HepG2 (cell line): Measurements from ENCODE around the gene EGFLAM. TPM values are rescaled to one million over a fixed set of nuclear protein-coding genes. Genes with fewer than 3 reads are reported as not detected.

Experiments used
- ATAC-seq: fragments of 200-7000 bp; cut with Tn5 transposase; 3 replicates; pipeline ENCODE4 v1.9.1; 2020; ENCODE audit warnings: mild to moderate bottlenecking, moderate library complexity
- BruUV-seq: library from RNA; stranded (reverse); fragments of 400-500 nt; replicated peaks from 2 replicates; lab custom pipeline; 2021; lab: Mats Ljungman, UMichigan
- CTCF ChIA-PET: fragments of 300-600 bp; formaldehyde crosslinking; extraction: SDS; loops from one replicate; lab custom pipeline; 2021; ENCODE audit warnings: low total read pairs, inconsistent platforms, low intra/inter-chr PET ratio; lab: Yijun Ruan, JAX
- POLR2A ChIA-PET: fragments of 350-600 bp; sonication (Branson Sonifier 250); formaldehyde crosslinking; loops from one replicate; lab custom pipeline; 2020; ENCODE audit warnings: antibody characterized with exemption, inconsistent platforms; lab: Yijun Ruan, JAX
- DNase-seq: peaks from one replicate; pipeline ENCODE4 v3.0.0-alpha.2; 2015; ENCODE audit warnings: low spot score
- FAIRE-seq: peaks from 3 replicates; lab custom pipeline; 2011; peaks lifted over from hg19 to GRCh38; lab: Jason Lieb, UNC
- H2AFZ ChIP-seq: one replicate; pipeline ENCODE4 v1.6.1; 2011; ENCODE audit warnings: low read length, inconsistent platforms
- H3K27ac ChIP-seq: fragments of 300-600 bp; 3 replicates; pipeline ENCODE4 v1.8.0; 2011; ENCODE audit warnings: mixed run types, mild to moderate bottlenecking, mixed read lengths, low read length, inconsistent platforms; ENCODE audit not compliant: insufficient read depth; ENCODE audit errors: extremely low read length
- H3K27me3 ChIP-seq, 2 experiments: fragments of 200-600 bp in 1 of 2; 2 replicates in 1 of 2; 3 replicates in 1 of 2; pipeline versions ENCODE4 v1.6.0 to v1.8.0; 2011; ENCODE audit warnings: low read length in 2 of 2, mild to moderate bottlenecking in 2 of 2, moderate library complexity in 2 of 2, inconsistent platforms in 1 of 2; ENCODE audit not compliant: insufficient read depth in 2 of 2, control insufficient read depth in 1 of 2
- H3K36me3 ChIP-seq, 2 experiments: fragments of 200-600 bp in 1 of 2; replicated peaks in 1 of 2; 2 replicates in 1 of 2; 3 replicates in 1 of 2; pipeline versions ENCODE4 v1.5.1 to v1.8.0; 2011; ENCODE audit warnings: low read length in 2 of 2, inconsistent platforms in 1 of 2; ENCODE audit not compliant: insufficient read depth in 2 of 2, control insufficient read depth in 1 of 2
- H3K4me1 ChIP-seq: 2 replicates; pipeline ENCODE4 v1.5.1; 2012; ENCODE audit warnings: low read length, inconsistent platforms; ENCODE audit not compliant: insufficient read depth
- H3K4me2 ChIP-seq: 2 replicates; pipeline ENCODE4 v1.6.0; 2011; ENCODE audit warnings: low read depth, low read length, inconsistent platforms
- H3K4me3 ChIP-seq, 3 experiments: fragments of 200-600 bp in 1 of 3; sonication (generic), shearing (Covaris generic) in 1 of 3; replicated peaks in 1 of 3; 2 replicates each; pipeline ENCODE4 v1.5.1; 2011 to 2016; ENCODE audit warnings: low read length in 3 of 3, inconsistent platforms in 2 of 3, low read depth in 2 of 3, mild to moderate bottlenecking in 2 of 3, control low read depth in 1 of 3, mixed read lengths in 1 of 3; ENCODE audit not compliant: insufficient read depth in 1 of 3
- H3K79me2 ChIP-seq: one replicate; pipeline ENCODE4 v1.6.1; 2011; ENCODE audit warnings: low read length, inconsistent platforms; ENCODE audit not compliant: insufficient read depth
- H3K9ac ChIP-seq: 2 replicates; pipeline ENCODE4 v1.6.0; 2011; ENCODE audit warnings: mild to moderate bottlenecking, low read depth, low read length, inconsistent platforms; ENCODE audit not compliant: insufficient read depth
- H3K9me3 ChIP-seq: 2 replicates; pipeline ENCODE4 v1.5.1; 2012; ENCODE audit warnings: mild to moderate bottlenecking, low read length
- H4K20me1 ChIP-seq: 2 replicates; pipeline ENCODE4 v1.6.0; 2011; ENCODE audit warnings: inconsistent platforms, mild to moderate bottlenecking, low read length, moderate library complexity; ENCODE audit not compliant: insufficient read depth
- ATF7 ChIP-seq, 2 experiments: fragments of 450-650 bp in 1 of 2; sonication (generic) in 1 of 2; formaldehyde crosslinking in 1 of 2; IDR thresholded peaks; 2 replicates each; pipeline versions ENCODE4 v1.4.0 to v1.6.1; 2016 to 2020; ENCODE audit warnings: antibody characterized with exemption in 1 of 2, mild to moderate bottlenecking in 1 of 2, missing genetic modification reagents in 1 of 2
- ELF1 ChIP-seq: sonication (generic); formaldehyde crosslinking; IDR thresholded peaks from 2 replicates; pipeline ENCODE4 v1.4.0; 2020; ENCODE audit warnings: missing genetic modification reagents
- ETV5 ChIP-seq: IDR thresholded peaks from 2 replicates; pipeline ENCODE4 v1.6.1; 2018; ENCODE audit warnings: missing biosample characterization, missing genetic modification reagents, inconsistent platforms, borderline replicate concordance
- MTF1 ChIP-seq: sonication (generic); formaldehyde crosslinking; IDR thresholded peaks from 2 replicates; pipeline ENCODE4 v1.5.0; 2020; ENCODE audit warnings: missing genetic modification reagents
- PBX3 ChIP-seq: sonication (generic); formaldehyde crosslinking; IDR thresholded peaks from 2 replicates; pipeline ENCODE4 v1.8.1; 2023; ENCODE audit warnings: missing genetic modification reagents, inconsistent platforms, borderline replicate concordance
- TGIF2 ChIP-seq: IDR thresholded peaks from 2 replicates; pipeline ENCODE4 v1.6.1; 2016; ENCODE audit warnings: control low read depth, missing compliant biosample characterization
- ZNF180 ChIP-seq: sonication (generic); formaldehyde crosslinking; IDR thresholded peaks from 2 replicates; pipeline ENCODE4 v1.4.0; 2020; ENCODE audit warnings: low read depth, missing genetic modification reagents, borderline replicate concordance
- ZNF460 ChIP-seq: sonication (generic); formaldehyde crosslinking; IDR thresholded peaks from 2 replicates; pipeline ENCODE4 v1.5.1; 2020; ENCODE audit warnings: missing genetic modification reagents, mild to moderate bottlenecking, borderline replicate concordance
- ZNF547 ChIP-seq: sonication (generic); formaldehyde crosslinking; IDR thresholded peaks from 2 replicates; pipeline ENCODE4 v1.5.1; 2020; ENCODE audit warnings: mild to moderate bottlenecking, missing genetic modification reagents
- ZNF816 ChIP-seq: sonication (generic); formaldehyde crosslinking; IDR thresholded peaks from 2 replicates; pipeline ENCODE4 v1.8.0; 2022; ENCODE audit warnings: missing genetic modification reagents, mild to moderate bottlenecking, borderline replicate concordance
- WGBS: methylation state at CpG from one replicate; pipeline ENCODE4 v1.1.6; 2017; ENCODE audit warnings: low lambda C conversion rate; 5-methylcytosine and 5-hydroxymethylcytosine counted together
- in situ Hi-C: cut with HindIII; loops from 2 replicates; pipeline ENCODE4 v1.10.0; 2017; ENCODE audit warnings: low pct_unique_long_range_greater_than_20kb; ENCODE audit not compliant: extremely low pct_ligation_motif_present
- intact Hi-C: fragments of 100-400 bp; cut with micrococcal nuclease; formaldehyde crosslinking; loops from one replicate; pipeline ENCODE4 v1.10.0; 2022; ENCODE audit not compliant: unreplicated experiment
- polyA plus RNA-seq, 8 experiments: library from polyadenylated mRNA; depleted of rRNA in 3 of 8; stranded (reverse) in 7 of 8; unstranded in 1 of 8; fragments of >200 nt; fragmentation: Illumina TruSeq in 4 of 8; extraction: Trizol in 4 of 8; gene quantifications; 2 replicates each; pipeline versions ENCODE4 v1.2.1 to v1.2.3, GENCODE V29; 2011 to 2016; ENCODE audit warnings: low read depth in 4 of 8, missing spikeins in 1 of 8, mixed read lengths in 1 of 8; ENCODE audit not compliant: insufficient read depth in 1 of 8
- total RNA-seq, 5 experiments: library from RNA; depleted of rRNA; stranded (reverse); fragments of >200 nt; fragmentation: Illumina TruSeq; extraction: Trizol; gene quantifications; 2 replicates each; pipeline ENCODE4 v1.2.3, GENCODE V29; 2016; ENCODE audit warnings: low read depth in 1 of 5
- TF ChIP-seq, protein P1 (sequence below): sonication (generic); formaldehyde crosslinking; IDR thresholded peaks from 2 replicates; pipeline ENCODE4 v1.4.0; 2020; ENCODE audit warnings: missing genetic modification reagents, mild to moderate bottlenecking, borderline replicate concordance

EGFLAM gene
- total and polyA plus RNA-seq, 2 of the 13 experiments (the other 11 are each of a cell fraction or from before 2014, with no cell fraction given): not detected

GRCh38 chr5:38426986-38427950, 168.9 kb downstream of the EGFLAM start (continued):
- TF ChIP-seq ZNF547 (CRISPR knock-in tag) (no peak), ATF7 (IDR thresholded peaks at IDR 0.05) (peak; percentile 13; the same call in 1 of the 2 replicates), ATF7 (CRISPR knock-in tag; IDR thresholded peaks at IDR 0.05) (no peak), ZNF460 (CRISPR knock-in tag) (no peak), TGIF2 (CRISPR knock-in tag) (no peak)

- Histone ChIP-seq H3K79me2 (no peaks in the 10 kb centered on the region), H3K4me1 (0 out of 2 replicates have a peak, but pooled peaks cover 3% of the 10 kb centered on the region), H3K4me3 (no peak overlapping the region), H3K4me2 (no peak overlapping the region), H3K27me3 (peaks cover 0 to 12% of the 10 kb centered on the region in 2 experiments; a peak in 2 of 5 replicates), H3K9me3 (no peaks in the 10 kb centered on the region), H3K9ac (no peak overlapping the region), H2AFZ (no peak overlapping the region), H4K20me1 (no peaks in the 10 kb centered on the region), H3K36me3 (no peaks in the 10 kb centered on the region), H3K27ac (no peak overlapping the region)
- in situ Hi-C loops (no loop called here), intact Hi-C loops (no loop called here)
- CTCF ChIA-PET: no interaction called here
- FAIRE-seq (no peak), DNase-seq (no peak), ATAC-seq (no peak)
- no TSS peak for BruUV-seq
- 11% methylated on average over 1 of the region's 1 CpG for WGBS
- no peak for TF ChIP-seq ZNF180 (CRISPR knock-in tag)
- TF ChIP-seq ELF1 (CRISPR knock-in tag): no peak
- no peak for TF ChIP-seq PBX3 (CRISPR knock-in tag)
- TF ChIP-seq, protein P1, sequence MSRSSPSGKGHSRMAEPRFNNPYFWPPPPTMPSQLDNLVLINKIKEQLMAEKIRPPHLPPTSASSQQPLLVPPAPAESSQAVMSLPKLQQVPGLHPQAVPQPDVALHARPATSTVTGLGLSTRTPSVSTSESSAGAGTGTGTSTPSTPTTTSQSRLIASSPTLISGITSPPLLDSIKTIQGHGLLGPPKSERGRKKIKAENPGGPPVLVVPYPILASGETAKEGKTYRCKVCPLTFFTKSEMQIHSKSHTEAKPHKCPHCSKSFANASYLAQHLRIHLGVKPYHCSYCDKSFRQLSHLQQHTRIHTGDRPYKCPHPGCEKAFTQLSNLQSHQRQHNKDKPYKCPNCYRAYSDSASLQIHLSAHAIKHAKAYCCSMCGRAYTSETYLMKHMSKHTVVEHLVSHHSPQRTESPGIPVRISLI: no peak
- TF ChIP-seq ZNF816 (CRISPR knock-in tag): no peak
- no peak for TF ChIP-seq MTF1
- no peak for TF ChIP-seq ETV5
- POLR2A ChIA-PET: no interaction called here
These were observed 173.0 kb downstream of the EGFLAM start for GRCh38 chr5:38431242-38431853.
